HG02763 (cell line): Measurements from ENCODE around the gene PLCB4.

ENCODE experiments used
- ATAC-seq: cut with Tn5 transposase; IDR thresholded peaks from one replicate; pipeline ENCODE4 v1.9.1; 2021; ENCODE audit warnings: mild to moderate bottlenecking, moderate library complexity; ENCODE audit not compliant: unreplicated experiment

Gene PLCB4

DNA sequence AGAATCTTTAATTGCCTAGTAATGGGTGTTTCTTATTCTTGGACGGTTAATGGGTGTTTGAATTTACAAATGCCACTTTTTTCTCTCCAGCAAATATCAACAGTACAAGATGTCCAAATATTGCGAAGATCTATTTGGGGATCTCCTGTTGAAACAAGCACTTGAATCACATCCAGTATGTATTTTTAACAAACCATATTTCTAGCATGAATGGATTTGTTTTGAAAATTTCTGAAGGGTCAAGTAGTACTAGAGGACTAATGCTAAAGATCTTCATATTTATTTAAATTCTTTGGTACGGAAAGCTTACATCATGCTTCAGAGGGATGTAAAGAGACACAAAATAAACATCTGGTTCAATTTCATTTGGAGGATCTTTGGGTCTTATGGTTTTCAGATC, 321.6 kb downstream of the PLCB4 start:
- no peak for ATAC-seq

DNA sequence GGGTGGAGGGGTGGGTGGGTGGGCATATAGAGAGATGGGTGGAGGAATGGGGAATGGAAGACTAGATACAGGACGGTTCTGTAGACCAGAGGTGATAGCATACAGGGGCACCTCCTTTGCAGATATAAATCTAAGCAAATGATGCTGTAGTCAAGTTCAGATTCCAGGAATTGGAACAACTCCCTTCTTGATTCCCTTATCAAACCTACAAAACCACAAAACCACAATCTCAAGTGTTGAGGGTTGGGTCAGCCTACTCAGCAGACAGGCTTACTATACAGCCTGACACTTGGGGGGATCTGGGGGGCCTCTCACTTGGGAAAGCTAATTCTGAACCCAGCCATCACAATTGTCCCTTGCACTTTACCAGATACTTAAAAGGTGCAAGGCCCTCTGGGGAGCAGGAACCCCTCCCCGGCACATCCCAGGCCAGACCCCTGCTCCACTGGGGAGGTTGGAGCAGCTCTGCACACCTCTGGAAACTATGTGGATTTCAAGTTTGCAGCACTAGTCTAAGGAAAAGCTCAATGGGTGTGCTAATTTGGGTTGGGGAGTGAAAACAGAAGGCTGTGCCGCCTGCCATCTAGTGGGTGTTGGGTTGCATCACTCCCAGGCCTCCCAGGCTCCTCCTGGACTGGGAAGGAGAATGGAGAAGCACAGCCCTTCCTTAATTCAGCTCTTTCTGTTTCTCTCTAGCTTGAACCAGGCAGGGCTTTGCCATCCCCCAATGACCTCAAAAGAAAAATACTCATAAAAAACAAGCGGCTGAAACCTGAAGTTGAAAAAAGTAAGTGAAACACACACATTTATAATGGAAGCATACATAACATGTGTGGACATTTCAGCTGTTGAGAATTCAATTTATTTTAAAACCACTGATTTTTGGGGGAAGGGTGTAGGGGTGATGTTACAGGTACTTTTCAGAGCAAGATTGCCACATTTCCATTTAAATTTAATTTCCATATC, 324.3 kb downstream of the PLCB4 start:
- ATAC-seq = peak; percentile 42

DNA sequence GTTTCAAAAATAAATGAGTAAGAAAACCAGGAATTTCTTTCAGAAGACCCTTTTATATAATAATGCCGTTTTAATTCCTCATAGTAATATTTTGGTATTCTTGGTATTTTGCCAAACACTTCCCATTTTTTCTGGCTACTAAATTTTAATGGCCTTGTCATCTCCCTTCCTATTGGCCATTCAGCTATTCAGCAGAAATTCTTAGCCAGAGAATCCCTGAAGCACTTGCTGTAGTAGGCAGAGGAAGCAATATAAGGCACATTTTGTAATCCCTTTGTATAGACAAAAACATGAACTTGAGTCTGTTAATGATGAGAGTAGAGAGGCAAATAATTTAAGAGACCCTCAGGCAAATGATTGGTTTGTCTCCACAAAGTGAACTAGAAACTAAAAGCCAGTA, 327.1 kb downstream of the PLCB4 start:
- no peak for ATAC-seq

DNA sequence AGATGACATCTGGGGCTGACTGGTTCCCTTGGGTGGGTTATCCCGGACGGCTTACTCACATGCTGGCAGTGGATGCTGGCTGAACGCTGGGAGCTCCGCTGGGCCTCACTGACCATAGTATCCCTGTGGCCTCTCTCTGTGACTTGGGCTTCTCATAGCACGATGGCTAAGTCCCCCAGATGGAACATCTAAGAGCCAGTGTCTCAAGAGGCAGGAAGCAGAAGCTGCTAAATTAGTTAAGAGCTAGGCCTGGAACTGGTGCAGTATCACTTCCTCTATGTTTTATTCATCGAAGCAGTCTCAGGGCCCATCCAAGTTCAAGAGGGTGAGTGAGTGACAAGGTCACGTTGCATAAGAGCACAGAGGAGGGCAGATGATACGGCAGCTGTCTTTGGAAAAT, 329.0 kb downstream of the PLCB4 start:
- ATAC-seq = peak; percentile 89

DNA sequence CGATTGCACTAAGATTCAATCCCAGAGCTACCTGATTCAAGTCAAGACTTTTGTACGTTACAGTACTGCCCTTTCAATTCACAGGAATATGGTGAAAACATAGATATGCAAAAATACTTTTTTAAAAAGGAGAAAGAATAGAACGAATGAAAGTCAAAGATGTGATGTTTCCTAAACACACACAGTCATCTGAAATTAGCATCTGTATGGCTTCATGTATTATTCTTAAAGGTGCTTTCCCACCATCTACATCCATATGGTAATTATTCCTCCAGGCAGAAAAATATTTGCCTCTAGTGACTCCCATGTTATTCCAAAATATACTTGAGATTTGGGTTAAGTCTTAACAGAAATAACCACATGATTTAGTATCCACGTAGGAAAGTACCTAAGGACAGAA, 330.0 kb downstream of the PLCB4 start:
- no peak for ATAC-seq

DNA sequence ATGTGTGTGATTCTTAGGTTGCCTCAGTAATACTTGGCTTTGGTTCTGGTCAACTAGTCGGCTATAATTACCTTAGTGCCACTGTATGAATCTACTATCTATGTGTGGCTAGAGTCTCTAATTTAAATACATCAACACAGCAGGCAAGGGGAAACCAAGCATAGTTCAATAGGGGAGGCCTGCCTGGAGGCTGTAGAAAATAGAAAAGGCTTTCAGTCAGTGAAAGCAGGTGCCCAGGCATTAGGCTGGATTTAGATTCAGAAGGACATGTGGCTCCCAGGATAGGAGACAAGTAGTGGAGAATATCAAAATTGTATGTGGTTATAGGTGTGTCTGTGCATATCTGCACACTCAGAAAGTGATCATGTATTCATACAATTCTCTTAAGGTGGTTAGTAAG, 330.4 kb downstream of the PLCB4 start:
- no peak for ATAC-seq

DNA sequence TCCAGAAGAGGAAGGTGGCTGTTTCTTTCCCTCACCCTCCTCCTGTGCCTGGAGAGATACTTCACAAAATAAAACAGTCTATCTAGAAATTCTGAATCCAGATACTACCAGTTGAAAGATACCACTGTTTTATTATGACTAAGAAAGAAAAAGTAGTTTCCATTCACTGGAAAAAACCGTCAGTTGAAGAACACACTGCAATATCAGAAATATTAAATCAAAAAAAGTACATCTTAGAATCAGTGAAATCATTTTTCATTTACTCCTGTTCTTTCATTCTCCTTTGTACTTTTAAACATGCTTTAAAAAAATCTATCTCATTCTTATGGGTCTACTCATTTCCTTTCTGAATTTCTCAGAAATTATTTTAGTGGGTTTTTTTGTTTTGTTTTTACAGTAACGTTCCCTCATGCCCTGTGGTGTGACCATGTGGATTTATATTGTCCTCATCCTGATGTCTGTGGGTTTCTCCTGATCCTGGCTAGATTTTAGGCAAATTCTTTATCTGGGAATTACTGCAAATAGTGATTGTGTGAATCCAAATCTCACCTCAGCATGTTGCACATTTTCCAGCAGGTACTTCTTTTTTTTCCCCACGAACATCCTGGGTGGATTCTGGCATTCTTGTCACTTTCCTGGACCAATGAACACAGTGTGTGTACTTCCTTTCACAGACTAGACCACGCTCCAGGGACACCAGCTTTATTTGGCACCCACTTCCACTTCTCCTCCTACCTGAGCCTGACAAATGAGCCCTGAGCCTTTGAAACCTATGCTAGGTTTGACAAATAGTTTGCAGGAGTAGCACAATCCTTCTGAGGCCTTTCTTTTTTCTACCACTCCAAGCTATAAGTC, 331.5 kb downstream of the PLCB4 start:
- ATAC-seq = no peak

DNA sequence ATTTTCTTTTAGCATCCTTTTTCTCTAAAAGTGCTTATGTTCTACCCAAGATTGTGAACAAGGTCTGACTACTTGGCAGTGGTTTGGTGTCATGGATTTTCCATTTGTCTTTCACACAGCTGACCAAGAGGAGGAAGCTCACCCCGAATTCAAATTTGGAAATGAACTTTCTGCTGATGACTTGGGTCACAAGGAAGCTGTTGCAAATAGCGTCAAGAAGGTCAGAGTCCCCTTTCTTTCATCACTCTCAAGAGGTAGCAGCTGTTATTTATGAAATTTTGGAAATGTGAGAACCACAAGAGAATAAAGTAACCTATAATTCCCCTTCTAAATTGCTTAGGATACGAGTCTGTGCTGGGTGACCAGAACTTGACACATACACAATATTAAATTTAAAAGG, 332.5 kb downstream of the PLCB4 start:
- ATAC-seq = no peak

DNA sequence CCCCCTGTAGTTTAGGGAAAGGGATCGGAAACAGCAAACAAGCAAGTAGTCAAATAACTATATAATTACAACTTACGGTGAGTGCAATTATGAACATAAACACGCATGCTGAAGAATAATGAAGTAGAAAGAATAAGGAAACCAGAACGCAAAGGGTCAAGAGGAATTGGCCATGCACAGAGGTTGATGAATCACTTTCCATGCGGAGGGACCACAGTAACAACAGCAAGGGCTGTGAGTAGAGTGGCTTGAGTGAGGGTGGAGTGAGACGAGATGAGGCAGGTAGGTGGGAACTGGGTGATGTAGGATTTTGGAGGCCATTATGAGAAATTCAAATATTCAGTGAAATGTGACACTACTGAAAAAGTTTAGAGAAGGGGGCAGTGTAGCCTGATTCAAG, 333.3 kb downstream of the PLCB4 start:
- ATAC-seq = no peak

DNA sequence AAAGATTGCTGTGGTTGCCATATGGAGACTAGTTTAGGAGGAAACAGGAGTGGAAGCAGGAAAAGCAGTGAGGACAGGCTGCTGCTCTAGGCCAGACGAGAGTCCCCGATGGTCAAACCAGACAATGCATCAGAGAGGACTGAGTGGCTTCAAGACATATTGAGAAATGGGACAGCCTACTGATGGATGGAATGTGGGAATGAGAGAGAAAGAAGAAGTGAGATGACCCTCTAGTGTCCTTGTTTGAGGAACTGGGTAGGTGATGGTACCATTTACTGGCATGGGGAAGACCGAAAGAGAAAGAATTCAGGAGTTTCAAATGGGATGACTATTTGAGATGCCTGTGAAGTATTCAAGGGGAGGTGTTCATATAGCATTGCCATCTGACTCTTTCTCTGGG, 333.7 kb downstream of the PLCB4 start:
- ATAC-seq = no peak

DNA sequence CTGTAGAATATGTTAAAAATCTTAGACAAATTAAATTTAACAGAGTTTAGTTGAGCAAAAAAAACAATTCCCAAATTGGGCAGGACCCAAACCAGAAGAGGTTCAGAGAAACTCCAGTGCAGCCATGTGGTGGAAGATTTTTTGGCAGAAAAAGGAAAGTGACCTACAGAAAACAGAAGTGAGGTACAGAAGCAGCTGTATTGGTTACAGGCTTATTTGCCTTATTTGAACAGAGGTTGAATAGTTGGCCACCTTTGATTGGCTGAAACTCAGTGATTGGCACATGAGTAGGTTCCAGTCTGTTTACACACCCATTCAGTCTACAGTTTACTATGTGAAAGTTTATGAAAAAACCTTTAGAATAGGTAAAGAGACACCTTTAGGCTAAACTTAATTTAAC, 334.6 kb downstream of the PLCB4 start:
- no peak for ATAC-seq

DNA sequence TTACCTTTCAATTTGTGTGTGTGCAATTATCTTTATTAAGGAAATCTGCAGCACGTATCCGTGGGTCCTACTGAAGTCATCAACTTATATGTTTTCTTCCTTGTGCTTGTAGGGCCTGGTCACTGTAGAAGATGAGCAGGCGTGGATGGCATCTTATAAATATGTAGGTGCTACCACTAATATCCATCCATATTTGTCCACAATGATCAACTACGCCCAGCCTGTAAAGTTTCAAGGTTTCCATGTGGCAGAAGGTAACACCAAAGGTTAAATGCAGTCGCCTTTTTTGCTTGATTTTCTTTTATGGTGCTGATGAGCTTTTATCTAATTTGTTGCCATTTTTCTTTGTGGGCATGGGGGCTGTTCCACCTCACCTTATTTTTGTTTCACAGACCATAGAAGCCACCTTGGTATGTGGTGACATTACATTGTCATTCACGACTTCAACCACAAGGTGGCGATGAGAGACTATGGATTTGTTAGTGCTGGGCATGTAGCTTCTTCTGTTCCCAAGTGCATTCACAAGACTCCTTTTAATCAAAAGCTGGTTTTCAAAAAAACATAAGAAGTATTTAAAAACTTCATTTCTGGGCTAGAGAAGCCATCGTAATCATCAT, 339.0 kb downstream of the PLCB4 start:
- ATAC-seq = peak; percentile 62

DNA sequence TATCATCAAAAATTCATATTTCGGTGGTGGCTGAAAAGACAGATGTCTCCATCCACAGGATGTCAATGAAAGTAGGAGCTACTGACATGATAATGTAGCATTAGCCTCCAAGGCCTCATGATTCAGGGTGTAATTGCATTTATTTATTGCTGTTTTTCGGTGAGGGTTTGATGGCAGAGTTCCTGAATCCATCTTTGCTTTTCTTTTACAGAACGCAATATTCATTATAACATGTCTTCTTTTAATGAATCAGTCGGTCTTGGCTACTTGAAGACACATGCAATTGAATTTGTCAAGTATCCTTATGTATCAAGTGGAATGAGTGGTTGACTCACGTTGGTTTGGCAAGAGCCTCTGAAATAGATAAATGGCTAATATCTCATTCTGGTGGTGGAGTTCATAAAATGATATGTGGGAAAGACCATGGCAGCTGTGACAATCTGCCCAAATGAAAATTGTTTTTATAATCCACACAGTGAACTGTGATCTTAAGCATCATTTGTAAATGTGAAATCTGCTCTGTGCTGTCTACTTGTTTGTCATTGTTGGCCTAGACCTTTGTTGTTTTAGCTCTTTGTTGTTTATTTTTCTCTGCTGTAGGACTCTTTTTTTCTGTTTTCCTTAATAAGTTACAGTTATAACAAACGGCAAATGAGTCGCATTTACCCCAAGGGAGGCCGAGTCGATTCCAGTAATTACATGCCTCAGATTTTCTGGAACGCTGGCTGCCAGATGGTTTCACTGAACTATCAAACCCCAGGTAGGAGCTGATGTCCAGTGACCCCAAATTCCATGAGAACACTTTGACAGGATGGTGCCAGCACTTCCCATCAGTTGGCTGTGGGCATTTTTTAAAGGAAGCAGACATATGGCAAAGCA, 339.8 kb downstream of the PLCB4 start:
- ATAC-seq = no peak

DNA sequence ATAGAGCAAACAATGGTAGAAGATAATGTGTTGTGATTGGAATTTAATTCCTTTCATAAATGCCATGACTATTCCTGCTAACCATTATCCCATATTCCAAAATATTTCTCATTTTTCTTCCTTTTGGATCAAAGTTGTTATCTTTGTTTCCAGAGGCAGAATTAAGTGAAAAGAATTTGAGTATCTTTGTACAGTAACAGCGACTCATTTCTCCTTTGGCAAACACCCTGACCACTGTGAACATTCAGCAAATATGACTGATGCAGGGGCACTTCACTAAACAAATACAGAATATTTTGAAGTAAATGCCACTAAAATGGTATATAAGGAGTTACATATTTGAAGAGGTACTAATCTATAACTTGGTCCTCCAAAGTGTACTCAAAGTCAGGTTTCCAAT, 340.5 kb downstream of the PLCB4 start:
- no peak for ATAC-seq

DNA sequence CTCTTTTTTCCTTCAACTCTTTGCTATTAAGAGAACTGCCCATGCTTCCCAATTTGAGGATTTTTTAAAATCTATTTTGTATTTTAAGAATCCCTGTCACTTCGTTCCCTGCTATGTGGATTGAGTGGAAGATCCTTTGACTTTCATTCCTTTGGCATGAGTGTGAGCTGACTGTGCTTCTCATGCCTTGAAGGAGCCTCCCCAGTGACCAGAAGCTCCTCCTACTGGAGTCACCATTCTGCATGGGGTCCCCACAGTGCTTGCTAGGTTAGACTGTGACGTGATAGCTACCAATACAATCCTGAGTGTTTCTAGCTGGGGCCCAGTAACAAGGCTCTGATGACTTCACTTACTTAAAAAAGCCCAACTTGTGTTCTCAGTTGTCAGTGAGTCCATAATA, 341.1 kb downstream of the PLCB4 start:
- ATAC-seq = no peak

DNA sequence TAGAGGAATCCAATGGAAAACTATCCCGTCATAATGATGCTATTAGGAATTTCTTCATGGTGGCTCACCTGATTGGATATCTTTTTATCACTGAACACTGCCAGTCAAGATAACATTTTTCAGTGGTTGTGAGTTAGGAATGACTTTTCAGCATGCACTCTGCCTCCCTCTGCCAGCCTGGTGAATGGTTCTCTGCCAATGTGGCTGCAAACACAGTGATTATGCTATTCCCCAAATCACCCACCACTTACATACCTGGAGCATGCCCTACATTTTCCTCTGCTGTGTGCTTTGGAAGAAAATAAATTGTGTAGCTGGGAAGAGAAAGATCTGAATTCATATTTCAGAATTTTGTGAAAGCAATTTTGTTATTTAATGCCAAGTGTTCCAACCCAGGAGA, 342.9 kb downstream of the PLCB4 start:
- no peak for ATAC-seq

DNA sequence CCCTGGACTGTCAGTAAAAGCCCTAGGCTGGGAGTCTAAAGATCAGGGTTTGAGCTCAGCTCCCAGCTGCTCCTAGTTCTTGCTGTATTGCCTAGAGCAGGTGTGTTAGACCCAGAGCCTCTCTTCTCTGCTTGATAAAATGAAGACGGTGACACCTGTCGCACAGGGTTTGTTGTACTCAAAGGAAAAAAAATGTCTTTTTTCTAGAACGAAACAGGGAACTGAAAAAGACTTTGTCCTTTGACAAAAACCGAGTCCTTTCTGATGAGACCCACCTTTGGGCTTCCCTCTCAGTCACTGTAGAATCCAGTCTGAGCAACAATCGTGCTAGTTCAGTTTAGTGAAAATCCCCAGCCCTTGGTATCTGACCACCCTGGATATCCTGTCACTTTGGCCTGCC, 343.4 kb downstream of the PLCB4 start:
- ATAC-seq = peak; percentile 74

DNA sequence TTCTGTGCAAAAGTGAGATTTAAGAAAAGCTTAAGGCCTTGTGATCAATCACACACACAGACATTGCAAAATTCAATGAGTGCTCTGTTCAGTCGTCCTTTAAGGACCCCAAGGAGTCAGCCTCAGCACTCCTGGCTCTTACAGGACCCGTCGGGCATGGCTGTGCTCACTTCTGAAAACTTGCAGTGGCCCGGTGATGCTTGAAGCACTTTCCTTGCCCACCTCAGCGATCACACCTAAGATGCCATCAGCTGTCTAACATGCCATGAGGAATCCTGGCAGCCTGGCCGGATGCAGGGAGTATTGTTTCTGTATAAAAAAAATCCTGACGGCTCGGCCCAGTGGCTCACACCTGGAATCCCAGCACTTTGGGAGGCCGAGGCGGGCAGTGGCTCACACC, 344.1 kb downstream of the PLCB4 start:
- ATAC-seq = no peak

DNA sequence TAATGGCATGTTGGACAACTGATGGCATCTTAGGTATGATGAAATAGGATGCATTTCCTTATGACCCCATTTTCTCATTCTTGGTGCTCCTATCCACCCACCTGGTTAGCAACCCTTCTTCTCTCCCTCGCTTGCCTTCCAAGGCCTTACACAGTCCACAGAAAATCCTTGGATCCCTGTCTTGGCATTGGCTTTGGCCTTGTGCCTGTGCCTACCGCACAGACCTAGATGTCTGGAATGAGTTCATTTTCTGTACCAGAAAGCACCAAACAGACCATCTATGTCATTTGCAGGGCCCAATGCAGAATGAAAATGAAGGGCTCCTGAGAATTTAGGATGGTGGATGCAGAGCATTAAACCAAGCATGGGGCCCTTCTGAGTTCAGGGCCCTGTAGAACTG, 346.5 kb downstream of the PLCB4 start:
- ATAC-seq = no peak

DNA sequence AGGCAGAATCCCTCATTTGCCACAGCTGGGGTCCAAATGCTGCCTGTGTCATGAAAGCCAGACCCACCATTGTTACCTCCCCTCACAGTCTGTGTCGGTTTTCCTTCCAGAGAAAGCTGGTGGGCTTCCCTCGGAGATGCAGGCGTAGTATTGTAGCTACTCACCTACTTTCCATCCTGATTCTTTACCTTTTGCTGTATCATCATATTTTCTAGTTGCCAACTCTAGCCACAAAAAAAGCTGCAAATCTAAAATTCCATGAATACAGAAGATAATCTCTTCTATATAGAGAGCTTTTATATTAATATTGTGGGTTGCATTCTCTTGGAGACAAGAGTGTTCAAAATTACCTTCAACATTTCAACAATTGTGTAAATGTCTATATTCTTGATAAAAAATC, 347.5 kb downstream of the PLCB4 start:
- ATAC-seq = no peak

DNA sequence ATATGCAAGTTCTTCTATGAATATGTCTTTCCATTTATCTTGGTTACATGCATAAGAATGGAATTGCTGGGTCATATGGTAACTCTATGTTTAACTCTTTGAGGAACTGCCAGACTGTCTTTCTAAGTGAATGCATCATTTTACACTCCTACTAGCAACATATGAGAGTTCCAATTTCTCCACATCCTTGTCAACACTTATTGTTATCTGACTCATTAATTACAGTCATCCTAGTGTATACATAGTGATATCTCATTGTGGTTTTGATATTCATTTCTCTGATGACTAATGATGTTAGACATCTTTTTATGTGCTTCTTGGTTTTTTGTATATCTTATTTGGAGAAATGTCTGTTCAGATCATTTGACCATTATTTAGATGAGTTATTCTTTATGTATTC, 348.8 kb downstream of the PLCB4 start:
- ATAC-seq = no peak
